Ishikawa (cell line): ENCODE measurements around the gene HOXD8.

Experiments
- CEBPB ChIP-seq: IDR thresholded peaks from 2 replicates; pipeline ENCODE4 v1.6.1; 2012
- CREB1 ChIP-seq: IDR thresholded peaks from 2 replicates; pipeline ENCODE4 v1.6.1; 2012; ENCODE audit warnings: low read depth
- EGR1 ChIP-seq: IDR thresholded peaks from 2 replicates; pipeline ENCODE4 v1.6.1; 2012
- EP300 ChIP-seq: IDR thresholded peaks from 2 replicates; pipeline ENCODE4 v1.6.1; 2012; ENCODE audit warnings: borderline replicate concordance
- FOXM1 ChIP-seq: IDR thresholded peaks from 2 replicates; pipeline ENCODE4 v1.6.1; 2012; ENCODE audit warnings: low read depth, borderline replicate concordance
- NFIC ChIP-seq: IDR thresholded peaks from 2 replicates; pipeline ENCODE4 v1.6.1; 2012
- RAD21 ChIP-seq: IDR thresholded peaks from 2 replicates; pipeline ENCODE4 v1.6.1; 2012; ENCODE audit warnings: low read depth
- TAF1 ChIP-seq: IDR thresholded peaks from 2 replicates; pipeline ENCODE4 v1.6.1; 2012; ENCODE audit warnings: low read depth, mild to moderate bottlenecking
- TCF12 ChIP-seq: IDR thresholded peaks from 2 replicates; pipeline ENCODE4 v1.6.1; 2012; ENCODE audit warnings: low read depth
- TEAD4 ChIP-seq: IDR thresholded peaks from 2 replicates; pipeline ENCODE4 v1.6.1; 2012
- YY1 ChIP-seq: IDR thresholded peaks from 2 replicates; pipeline ENCODE4 v1.6.1; 2012; ENCODE audit warnings: low read depth
- ZBTB7A ChIP-seq: IDR thresholded peaks from 2 replicates; pipeline ENCODE4 v1.6.1; 2012; ENCODE audit warnings: low read depth
- TF ChIP-seq, protein P1 (sequence below): IDR thresholded peaks from 2 replicates; pipeline ENCODE4 v1.6.1; 2012
- TF ChIP-seq, protein P2 (sequence below): IDR thresholded peaks from 2 replicates; pipeline ENCODE4 v1.6.1; 2012; ENCODE audit warnings: low read depth, mild to moderate bottlenecking
- TF ChIP-seq, protein P3 (sequence below): IDR thresholded peaks from 2 replicates; pipeline ENCODE4 v1.6.1; 2012

Gene HOXD8

DNA sequence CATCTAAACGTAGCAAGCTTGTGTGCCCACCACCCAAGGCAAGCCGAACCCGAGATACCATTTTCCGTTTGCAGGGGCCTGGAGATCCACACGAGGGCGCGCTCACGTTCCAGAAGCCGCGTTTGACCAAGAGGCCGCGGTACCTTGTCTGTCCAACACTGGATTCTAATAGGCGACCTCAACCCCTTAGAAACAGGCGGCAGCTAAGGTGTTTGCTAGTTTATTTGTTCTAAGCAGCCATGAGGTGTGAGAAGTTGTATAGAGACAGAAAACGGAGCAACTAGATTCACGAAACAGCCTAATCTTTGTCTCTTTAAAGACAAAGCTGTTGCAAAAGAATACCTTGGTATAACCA, 18.2 kb upstream of the HOXD8 start:
- TF ChIP-seq RAD21 (peak; percentile 43; the same call in 1 of the 2 replicates), YY1 (no peak), EP300 (no peak)

DNA sequence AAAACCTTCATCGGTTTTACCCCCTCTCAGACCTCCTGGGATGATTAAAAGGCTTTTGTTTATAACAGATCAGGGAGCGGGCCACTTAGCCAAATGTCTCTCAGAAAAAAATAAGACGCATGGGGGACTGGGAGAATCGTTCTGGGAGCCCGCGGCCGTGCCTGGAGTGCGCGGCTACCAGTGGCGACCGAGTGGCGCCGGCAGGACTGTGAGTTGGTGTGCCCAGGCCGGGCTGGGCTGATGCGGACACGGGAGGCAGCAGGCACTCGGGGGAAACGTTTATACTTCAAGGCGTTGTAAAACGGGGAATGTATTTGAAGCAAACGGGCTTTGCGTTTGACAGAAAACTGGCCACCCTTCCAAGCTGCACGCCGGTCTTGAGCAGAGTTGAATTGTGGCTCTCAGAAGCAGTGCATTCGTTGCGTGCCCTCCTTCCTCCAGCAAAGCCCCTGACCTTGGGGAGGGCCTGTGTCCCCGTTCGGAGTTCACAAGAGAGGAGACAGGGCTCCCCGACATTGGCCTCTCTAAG, 17.6 kb upstream of the HOXD8 start:
- no peak for TF ChIP-seq EGR1
- TF ChIP-seq TCF12: no peak
- TF ChIP-seq TEAD4: no peak
- TF ChIP-seq YY1: no peak
- TF ChIP-seq, protein P1, sequence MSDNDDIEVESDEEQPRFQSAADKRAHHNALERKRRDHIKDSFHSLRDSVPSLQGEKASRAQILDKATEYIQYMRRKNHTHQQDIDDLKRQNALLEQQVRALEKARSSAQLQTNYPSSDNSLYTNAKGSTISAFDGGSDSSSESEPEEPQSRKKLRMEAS: no peak
- TF ChIP-seq NFIC: no peak
- TF ChIP-seq, protein P2, sequence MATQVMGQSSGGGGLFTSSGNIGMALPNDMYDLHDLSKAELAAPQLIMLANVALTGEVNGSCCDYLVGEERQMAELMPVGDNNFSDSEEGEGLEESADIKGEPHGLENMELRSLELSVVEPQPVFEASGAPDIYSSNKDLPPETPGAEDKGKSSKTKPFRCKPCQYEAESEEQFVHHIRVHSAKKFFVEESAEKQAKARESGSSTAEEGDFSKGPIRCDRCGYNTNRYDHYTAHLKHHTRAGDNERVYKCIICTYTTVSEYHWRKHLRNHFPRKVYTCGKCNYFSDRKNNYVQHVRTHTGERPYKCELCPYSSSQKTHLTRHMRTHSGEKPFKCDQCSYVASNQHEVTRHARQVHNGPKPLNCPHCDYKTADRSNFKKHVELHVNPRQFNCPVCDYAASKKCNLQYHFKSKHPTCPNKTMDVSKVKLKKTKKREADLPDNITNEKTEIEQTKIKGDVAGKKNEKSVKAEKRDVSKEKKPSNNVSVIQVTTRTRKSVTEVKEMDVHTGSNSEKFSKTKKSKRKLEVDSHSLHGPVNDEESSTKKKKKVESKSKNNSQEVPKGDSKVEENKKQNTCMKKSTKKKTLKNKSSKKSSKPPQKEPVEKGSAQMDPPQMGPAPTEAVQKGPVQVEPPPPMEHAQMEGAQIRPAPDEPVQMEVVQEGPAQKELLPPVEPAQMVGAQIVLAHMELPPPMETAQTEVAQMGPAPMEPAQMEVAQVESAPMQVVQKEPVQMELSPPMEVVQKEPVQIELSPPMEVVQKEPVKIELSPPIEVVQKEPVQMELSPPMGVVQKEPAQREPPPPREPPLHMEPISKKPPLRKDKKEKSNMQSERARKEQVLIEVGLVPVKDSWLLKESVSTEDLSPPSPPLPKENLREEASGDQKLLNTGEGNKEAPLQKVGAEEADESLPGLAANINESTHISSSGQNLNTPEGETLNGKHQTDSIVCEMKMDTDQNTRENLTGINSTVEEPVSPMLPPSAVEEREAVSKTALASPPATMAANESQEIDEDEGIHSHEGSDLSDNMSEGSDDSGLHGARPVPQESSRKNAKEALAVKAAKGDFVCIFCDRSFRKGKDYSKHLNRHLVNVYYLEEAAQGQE: no peak
- no peak for TF ChIP-seq FOXM1
- TF ChIP-seq RAD21: no peak
- no peak for TF ChIP-seq CEBPB
- TF ChIP-seq TAF1: no peak
- no peak for TF ChIP-seq CREB1
- TF ChIP-seq, protein P3, sequence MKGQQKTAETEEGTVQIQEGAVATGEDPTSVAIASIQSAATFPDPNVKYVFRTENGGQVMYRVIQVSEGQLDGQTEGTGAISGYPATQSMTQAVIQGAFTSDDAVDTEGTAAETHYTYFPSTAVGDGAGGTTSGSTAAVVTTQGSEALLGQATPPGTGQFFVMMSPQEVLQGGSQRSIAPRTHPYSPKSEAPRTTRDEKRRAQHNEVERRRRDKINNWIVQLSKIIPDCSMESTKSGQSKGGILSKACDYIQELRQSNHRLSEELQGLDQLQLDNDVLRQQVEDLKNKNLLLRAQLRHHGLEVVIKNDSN: no peak
- no peak for TF ChIP-seq ZBTB7A
- TF ChIP-seq EP300: no peak

DNA sequence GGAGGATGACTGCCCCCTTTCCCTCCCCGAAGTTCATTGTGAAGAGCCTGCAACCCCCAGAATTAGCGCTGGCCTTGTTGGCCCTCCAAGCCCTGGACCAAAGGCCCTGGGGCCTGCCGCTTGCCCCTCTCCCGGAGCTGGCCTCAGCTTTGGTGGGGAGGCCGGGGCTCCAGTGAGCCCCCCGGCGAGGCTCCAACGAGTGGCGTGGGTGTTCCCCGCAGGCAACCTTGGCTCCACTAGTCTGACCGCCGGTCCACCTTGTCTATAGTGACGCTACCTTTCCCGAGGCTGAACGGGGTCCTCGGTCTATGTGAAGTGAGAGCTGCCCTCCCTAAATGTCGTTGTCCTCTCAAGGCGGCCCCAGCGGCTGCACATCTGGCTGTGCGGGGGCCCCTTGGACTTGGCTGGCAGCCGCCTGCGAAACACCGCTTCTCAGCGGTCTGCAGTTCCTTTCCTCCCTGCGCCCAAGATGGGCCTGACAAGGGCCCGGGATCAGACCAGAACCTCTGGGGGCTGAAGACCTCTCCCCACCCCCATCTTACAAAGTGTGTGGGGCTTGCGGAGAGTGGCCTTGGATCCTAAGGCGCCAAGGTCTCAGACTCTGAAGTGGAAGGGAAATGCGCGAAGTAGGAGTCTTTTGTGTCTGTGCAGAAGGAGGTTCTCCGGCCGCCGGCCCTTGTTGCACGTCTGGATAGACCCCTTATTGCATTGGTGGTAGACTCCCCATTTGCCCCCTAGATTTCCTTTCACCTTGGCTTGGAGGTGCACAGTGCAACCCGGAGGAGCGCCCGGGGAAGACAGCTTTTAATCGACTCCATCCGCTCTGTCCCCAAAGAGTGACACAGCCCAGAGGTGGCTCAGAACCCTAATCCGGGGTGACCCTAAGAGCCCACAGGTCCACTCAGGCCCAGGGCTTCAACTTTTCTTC, 16.9 kb upstream of the HOXD8 start:
- TF ChIP-seq, protein P1: no peak

DNA sequence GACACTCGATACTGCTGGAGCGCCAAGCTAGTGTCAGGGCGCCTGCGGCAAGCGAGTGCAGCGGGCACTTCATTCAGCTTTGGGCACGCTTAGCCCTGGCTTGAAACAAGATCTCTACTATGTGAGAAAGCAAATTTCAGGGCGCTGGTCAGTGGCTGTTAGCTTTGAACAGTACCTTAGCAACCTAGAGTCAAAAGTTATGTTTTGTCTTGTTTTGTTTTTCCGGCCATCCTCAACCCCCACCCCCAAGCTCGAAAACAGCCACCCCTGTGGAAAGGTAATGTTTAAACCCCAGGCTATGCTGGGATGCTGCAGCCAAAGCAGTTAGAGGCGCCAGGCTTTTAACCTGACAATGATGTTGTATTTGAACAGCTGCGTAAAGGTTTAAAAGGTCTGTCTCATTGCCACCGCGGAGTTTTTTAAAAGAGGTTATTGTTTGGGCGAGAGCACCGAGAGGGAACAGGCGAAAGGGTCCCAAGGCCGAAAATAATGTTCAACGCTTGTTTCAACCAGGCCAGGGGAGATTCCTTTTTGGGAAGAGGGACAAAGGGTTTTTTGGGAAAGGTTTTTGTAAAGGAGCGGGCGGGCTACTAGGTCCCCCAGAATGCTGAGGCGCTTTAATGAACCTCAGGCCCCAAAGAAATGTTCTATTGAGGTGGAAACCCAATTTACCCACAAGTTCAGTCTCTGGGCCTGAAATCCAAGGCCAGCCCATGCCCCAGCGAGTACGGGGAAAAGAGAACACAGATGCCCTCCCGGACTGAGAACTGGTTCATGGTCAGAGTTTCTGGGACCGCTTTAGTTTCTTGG, 15.2 kb upstream of the HOXD8 start:
- TF ChIP-seq YY1 (no peak), FOXM1 (no peak), CREB1 (no peak), NFIC (no peak), CEBPB (no peak), EP300 (no peak), TAF1 (no peak), ZBTB7A (no peak), RAD21 (no peak), EGR1 (no peak)
- TF ChIP-seq, protein P3: no peak
- TF ChIP-seq, protein P1: no peak
- TF ChIP-seq, protein P2: no peak

DNA sequence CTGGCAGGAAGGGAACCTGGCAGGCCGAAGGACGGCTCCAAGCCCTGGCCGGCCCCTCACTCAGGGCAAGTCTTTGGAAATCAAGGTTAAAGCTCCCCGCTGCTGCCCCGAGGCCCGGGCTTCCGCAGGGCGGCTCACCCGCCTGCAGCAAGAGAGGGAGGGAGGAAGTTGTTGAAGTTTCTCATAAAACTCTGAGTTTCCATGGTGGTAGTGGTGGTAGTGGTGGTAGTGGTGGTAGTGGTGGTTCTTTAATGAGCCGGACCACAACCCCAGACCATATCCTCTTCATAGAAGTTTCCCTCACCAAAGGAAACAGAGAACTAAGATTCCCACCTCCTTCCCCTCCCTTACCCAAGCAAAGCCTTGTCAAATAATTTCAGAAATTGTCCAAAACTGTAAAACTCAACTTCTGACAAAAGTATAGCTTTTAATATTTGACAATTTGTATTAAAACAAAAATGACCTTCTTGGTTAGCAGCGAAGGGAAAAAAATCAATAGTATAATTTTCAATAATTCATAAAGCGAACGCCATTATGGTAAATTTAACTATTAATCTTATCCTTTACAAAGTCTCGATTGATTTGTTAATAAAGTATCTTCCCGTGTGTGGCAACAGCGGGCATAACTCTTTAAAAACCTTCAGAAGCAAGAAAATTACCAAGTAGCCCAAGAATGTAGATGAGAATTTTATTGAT, 14.4 kb upstream of the HOXD8 start:
- TF ChIP-seq, protein P3: no peak
- no peak for TF ChIP-seq TAF1
- no peak for TF ChIP-seq RAD21
- no peak for TF ChIP-seq NFIC
- TF ChIP-seq EP300: no peak
- TF ChIP-seq YY1: no peak
- TF ChIP-seq EGR1: no peak
- no peak for TF ChIP-seq TCF12
- TF ChIP-seq FOXM1: no peak
- no peak for TF ChIP-seq CREB1
- TF ChIP-seq, protein P1: no peak
- TF ChIP-seq, protein P2: no peak
- TF ChIP-seq TEAD4: no peak
- no peak for TF ChIP-seq ZBTB7A
- no peak for TF ChIP-seq CEBPB
